Type B pancreatic cell (in vitro differentiated cells): ENCODE measurements around the gene CLDN6. TPM values are rescaled to one million over a fixed set of nuclear protein-coding genes. Genes with fewer than 3 reads are reported as not detected.
A peak's percentile ranks its signal among the peaks of the same experiment; 100 is the strongest.

Experiments
- DNase-seq: peaks from one replicate; pipeline ENCODE4 v3.0.0; 2021; ENCODE audit warnings: mixed read lengths; ENCODE audit not compliant: unreplicated experiment; ENCODE audit errors: extremely low spot score
- H3K27ac Mint-ChIP-seq: 2 replicates; pipeline ENCODE4 v1.8.0; 2021; ENCODE audit warnings: mild to moderate bottlenecking, mixed read lengths
- H3K27me3 Mint-ChIP-seq: 2 replicates; pipeline ENCODE4 v1.8.0; 2021; ENCODE audit warnings: mixed read lengths
- H3K36me3 Mint-ChIP-seq: 2 replicates; pipeline ENCODE4 v1.8.0; 2021; ENCODE audit warnings: mixed read lengths
- H3K4me1 Mint-ChIP-seq: one replicate; pipeline ENCODE4 v1.8.0; 2021; ENCODE audit warnings: mixed read lengths; ENCODE audit not compliant: unreplicated experiment
- H3K4me3 Mint-ChIP-seq: 2 replicates; pipeline ENCODE4 v1.8.0; 2021; ENCODE audit warnings: mild to moderate bottlenecking, mixed read lengths
- H3K9me3 Mint-ChIP-seq: 2 replicates; pipeline ENCODE4 v1.8.0; 2021; ENCODE audit warnings: mixed read lengths
- total RNA-seq: library from RNA; stranded (reverse); gene quantifications from 2 replicates; pipeline ENCODE4 v1.2.1, GENCODE V29; 2021; ENCODE audit warnings: low replicate concordance
- TF ChIP-seq, protein P1 (sequence below): fragments of 200-600 bp; sonication (generic); conservative IDR thresholded peaks from 2 replicates; pipeline ENCODE4 v1.5.0; 2021; ENCODE audit warnings: antibody characterized with exemption, mild to moderate bottlenecking

CLDN6 gene
- total RNA-seq, 1 donor from 2014 or later = 98.9 TPM

DNA sequence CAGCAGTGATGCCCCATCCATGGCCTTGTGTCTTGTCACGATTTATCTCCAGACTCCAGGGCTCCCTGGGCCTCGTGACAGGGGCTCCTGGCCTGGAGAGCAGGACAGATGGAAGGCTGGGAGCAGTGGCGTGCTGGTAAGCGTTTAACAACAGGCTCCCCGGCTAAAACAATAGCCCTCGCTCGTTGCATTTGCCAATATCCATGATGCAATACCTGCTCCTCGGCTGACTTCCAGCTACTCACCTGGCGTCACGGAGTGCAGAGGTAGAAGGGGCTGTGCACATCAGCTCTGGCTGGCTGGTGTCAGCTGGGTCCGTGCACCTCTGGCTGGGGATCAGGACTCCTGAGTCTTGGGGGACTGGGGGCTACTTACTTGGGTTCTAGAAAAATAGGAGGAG lies 20.3 kb upstream of the CLDN6 start:
- DNase-seq = no peak
- TF ChIP-seq, protein P1, sequence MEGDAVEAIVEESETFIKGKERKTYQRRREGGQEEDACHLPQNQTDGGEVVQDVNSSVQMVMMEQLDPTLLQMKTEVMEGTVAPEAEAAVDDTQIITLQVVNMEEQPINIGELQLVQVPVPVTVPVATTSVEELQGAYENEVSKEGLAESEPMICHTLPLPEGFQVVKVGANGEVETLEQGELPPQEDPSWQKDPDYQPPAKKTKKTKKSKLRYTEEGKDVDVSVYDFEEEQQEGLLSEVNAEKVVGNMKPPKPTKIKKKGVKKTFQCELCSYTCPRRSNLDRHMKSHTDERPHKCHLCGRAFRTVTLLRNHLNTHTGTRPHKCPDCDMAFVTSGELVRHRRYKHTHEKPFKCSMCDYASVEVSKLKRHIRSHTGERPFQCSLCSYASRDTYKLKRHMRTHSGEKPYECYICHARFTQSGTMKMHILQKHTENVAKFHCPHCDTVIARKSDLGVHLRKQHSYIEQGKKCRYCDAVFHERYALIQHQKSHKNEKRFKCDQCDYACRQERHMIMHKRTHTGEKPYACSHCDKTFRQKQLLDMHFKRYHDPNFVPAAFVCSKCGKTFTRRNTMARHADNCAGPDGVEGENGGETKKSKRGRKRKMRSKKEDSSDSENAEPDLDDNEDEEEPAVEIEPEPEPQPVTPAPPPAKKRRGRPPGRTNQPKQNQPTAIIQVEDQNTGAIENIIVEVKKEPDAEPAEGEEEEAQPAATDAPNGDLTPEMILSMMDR = no peak
- H3K4me3 Mint-ChIP-seq = no peak overlapping the region
- H3K27me3 Mint-ChIP-seq = peaks cover 84% of the 10 kb centered on the region
- no peaks in the 10 kb centered on the region for H3K36me3 Mint-ChIP-seq
- no peak overlapping the region for H3K27ac Mint-ChIP-seq
- H3K4me1 Mint-ChIP-seq = no peaks in the 10 kb centered on the region
- H3K9me3 Mint-ChIP-seq = no peaks in the 10 kb centered on the region

DNA sequence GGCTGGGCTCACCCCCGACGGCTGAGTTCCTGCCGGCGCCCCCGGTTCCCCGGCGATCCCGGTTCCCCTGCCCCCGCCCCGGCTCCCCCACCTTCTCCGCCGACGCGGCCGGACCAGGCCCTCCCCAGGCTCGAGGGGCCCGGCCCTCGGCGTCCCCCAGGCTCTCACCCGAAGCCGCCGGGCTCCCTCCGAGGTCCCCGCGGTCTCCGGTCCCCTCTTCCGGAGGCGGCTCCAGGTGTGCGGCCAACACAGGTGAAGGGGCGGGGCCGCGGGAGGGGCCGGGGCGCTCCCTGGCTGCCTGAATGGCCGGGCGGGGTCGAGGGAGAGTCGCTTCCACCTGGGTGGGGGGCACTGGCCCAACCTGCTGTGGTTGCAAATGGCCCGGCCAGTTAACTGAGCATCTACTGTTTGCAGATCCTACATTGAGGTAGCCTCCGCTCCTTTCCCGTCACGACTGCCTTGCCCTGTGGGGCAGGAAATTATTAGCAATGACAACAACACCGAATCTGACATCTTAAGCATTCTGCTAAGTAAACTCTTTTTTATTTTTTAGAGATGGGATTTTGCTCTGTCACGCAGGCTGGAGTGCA lies 18.8 kb upstream of the CLDN6 start, which contains the start of gene BICDL2:
Gene BICDL2 (minus strand): TSS at position 219 of the 590 bp plus-strand sequence. CDS start 1,448 bp downstream, outside the sequence.
- Mint-ChIP-seq H3K9me3 (no peaks in the 10 kb centered on the region), H3K4me1 (peaks cover 7% of the 10 kb centered on the region), H3K27me3 (peaks cover 84% of the 10 kb centered on the region), H3K36me3 (no peaks in the 10 kb centered on the region), H3K27ac (peak within 1 kb of the TSS; percentile 86), H3K4me3 (peak within 1 kb of the TSS; percentile 86)
- TF ChIP-seq, protein P1 = no peak
- no peak for DNase-seq

- TF ChIP-seq, protein P1 = no peak
- Mint-ChIP-seq H3K4me3 (peak overlapping the region; percentile 76), H3K27me3 (peaks cover 80% of the 10 kb centered on the region), H3K27ac (no peak overlapping the region), H3K36me3 (no peaks in the 10 kb centered on the region), H3K9me3 (no peaks in the 10 kb centered on the region), H3K4me1 (peaks cover 7% of the 10 kb centered on the region)
- no peak for DNase-seq
Observed at GRCh38 chr16:3035972-3036725, 18.2 kb upstream of the CLDN6 start.

DNA sequence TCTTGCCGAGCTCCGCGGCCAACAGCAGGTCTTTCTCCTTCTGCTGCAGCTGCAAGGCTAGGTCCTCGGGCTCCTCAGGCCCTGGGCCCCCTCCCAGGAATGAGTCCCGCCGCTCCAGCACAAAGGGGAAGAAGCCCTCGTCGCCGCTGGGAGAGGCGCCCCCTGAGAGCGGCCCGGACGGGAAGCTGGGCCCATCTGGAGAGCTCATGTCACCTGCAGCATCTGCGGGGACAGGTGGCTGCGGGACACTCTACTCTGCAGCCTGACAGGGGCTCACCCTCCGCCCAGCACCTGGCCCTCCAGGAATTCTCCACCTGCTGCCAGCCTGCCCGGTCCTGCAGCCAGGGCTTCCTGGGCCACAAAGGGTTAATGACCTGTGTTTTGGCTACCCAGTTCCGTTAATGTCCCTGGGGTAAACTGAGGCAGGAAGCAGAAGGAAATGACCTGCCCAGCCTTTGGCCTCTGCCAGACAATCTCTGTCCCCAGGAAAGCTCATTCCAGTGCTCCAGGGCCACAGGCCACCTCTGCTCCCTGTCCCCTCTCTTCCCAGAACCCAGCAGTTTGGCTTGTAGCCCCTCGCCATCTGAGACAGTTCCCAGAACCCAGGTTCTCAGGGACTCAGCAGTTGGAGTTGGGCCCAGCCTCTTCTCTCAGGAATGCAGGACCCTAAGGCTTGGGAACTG lies 17.4 kb upstream of the CLDN6 start:
- H3K9me3 Mint-ChIP-seq = no peaks in the 10 kb centered on the region
- H3K4me3 Mint-ChIP-seq = peak overlapping the region; percentile 76
- TF ChIP-seq, protein P1 = no peak
- no peaks in the 10 kb centered on the region for H3K36me3 Mint-ChIP-seq
- peaks cover 74% of the 10 kb centered on the region for H3K27me3 Mint-ChIP-seq
- H3K4me1 Mint-ChIP-seq = peaks cover 7% of the 10 kb centered on the region
- no peak for DNase-seq
- H3K27ac Mint-ChIP-seq = no peak overlapping the region

GRCh38 chr16:3032624-3033023 lies 14.6 kb upstream of the CLDN6 start:
- DNase-seq = no peak
- H3K36me3 Mint-ChIP-seq = peaks cover 4% of the 10 kb centered on the region
- H3K27ac Mint-ChIP-seq = peak overlapping the region; percentile 68

More at GRCh38 chr16:3032624-3033023, 14.6 kb upstream of the CLDN6 start:
- Mint-ChIP-seq H3K4me1 (peaks cover 12% of the 10 kb centered on the region), H3K27me3 (peaks cover 54% of the 10 kb centered on the region), H3K9me3 (no peaks in the 10 kb centered on the region), H3K4me3 (peak overlapping the region; percentile 57)
- TF ChIP-seq, protein P1 = no peak
